GM18951 (cell line): ENCODE data around the gene OPA1.

ENCODE experiments used
- POLR2A ChIP-seq: IDR thresholded peaks from 4 replicates; pipeline ENCODE4 v1.6.1; 2011; ENCODE audit warnings: mild to moderate bottlenecking; ENCODE audit not compliant: insufficient read length, insufficient read depth; ENCODE audit errors: extremely low read depth
- in situ Hi-C: fragments of 300-500 bp; cut with MboI; formaldehyde crosslinking; loops from one replicate; pipeline ENCODE4 v1.12.0; 2022; ENCODE audit warnings: low sequenced_read_pairs, mixed read lengths, inconsistent platforms; ENCODE audit not compliant: unreplicated experiment

OPA1 gene

DNA sequence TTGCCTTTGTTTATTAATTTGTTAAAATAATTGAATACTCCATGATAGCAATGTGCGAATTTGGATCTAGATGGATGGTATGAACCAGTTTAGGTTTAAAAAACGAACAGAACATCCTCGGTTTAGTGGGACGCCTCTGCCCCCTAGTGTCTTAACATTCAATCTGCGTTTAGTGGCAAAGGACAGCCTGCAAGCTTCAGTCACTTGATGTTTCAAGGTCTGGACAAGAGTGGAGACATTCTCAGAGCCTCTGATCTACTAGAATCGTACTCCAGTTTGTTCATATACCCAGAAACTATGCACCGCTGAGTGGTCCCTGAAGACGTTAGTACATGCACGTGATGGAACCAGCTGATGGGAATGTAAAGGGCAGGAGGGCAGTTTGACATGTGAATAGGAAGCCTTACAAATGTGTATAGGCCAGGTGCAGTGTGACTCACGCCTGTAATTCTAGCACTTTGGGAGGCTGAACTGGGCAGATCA is 20.5 kb upstream of the OPA1 start:
- no peak for TF ChIP-seq POLR2A
- in situ Hi-C loops, result loop anchor here (10.0 to 25.0 kb wide), 3 partner anchors 118 to 1010 kb away; no protein-coding TSS in a partner anchor

DNA sequence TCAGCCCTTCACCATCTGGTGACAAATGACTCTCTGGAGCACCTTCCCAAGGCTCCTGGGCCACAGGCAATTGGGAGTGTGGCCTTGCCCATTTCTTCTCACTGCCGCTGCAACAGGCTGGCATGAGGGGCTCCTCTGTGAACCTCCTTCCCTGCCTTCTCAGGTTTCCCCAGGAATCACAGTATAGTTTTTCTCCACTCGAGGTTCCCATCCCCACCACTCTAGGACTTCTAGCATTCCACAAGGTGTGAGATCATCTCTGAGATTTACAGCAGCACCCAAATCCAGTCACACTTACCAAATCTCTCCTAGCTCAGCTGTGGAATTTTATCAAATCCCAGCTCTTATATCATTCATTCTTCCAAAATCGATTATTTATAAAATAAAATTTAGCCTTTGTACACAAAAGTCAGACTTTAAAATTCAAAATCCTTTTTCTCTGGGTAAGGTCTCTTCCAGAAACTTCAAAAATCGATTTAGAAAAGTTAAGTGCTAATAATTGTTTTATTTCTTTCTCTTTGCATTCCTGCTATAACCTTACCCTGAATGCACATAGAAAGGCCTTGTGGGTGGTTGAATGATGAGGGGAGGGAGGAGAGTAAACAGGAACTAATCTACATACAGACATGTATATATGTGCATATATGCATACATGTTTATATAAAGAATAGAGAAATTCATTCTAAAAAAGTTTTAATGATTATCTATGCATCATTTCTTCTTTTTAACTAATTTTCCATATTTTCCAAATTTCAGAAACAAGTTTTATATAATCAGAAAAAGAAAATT is 19.4 kb upstream of the OPA1 start:
- no peak for TF ChIP-seq POLR2A
- in situ Hi-C loops, result loop anchor here (10.0 to 25.0 kb wide), 3 partner anchors 119 to 1011 kb away; no protein-coding TSS in a partner anchor

DNA sequence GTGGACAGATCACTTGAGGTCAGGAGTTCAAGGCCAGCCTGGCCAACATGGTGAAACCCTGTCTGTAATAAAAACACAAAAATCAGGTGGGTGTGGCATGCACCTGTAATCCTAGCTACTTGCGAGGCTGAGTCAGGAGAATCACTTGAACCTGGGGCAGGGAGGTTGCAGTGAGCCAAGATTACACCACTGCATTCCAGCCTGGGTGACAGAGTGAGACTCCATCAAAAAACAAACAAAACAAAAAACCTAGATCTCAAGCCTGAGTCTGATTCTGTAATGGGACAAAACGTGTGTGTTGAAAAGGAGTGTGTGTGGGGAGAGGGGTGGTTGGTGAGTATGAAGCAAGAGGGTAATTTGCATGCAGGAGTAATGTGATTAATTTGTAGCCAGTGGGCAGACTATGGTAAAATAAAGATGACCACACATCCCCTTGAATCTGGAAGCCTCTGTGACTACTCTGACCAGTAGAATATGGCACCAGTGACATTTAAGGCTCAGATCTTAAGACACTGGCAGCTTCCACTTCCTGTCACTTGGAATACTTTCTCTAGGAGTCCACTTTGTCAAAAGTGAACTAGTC is 18.4 kb upstream of the OPA1 start:
- TF ChIP-seq POLR2A, result no peak
- in situ Hi-C loops, result loop anchor here (10.0 to 25.0 kb wide), 3 partner anchors 120 to 1012 kb away; no protein-coding TSS in a partner anchor

DNA sequence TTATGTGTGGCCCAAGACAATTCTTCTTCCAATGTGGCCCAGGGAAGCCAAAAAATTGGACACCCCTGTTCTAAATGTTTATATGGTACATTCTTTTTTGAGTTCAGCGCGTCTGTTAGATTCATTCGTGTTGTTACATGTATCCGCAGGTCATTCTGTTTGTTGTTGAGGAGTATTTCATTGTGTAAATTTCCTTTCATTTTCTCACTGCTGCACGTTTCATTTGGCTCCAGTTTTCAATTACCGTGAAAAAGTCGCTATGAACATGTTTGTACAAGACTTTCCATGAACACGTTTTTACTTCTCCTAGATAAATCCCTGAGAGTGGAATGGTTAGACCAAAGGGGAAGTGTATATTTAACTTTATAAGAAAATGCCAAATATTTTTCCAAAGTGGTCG is 7.5 kb upstream of the OPA1 start:
- in situ Hi-C loops, result no loop called here
- no peak for TF ChIP-seq POLR2A

DNA sequence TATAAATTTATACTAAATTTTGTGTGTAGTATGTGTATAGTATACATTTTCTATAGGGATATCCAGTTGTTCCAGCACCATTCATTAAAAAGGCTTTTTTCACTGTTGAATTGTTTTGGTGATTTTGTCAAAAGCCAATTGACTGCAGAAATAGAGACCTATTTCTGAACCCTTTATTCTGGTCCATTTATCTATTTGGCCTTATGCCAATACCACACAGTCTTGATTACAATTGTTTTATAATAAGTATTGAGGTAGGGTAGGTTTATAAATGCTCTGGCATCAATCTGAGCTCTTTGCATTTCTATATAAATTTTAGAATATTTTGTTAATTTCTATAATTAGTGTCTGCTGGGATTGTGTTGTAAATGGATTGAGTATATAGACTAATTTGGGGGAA is 6.5 kb upstream of the OPA1 start:
- no peak for TF ChIP-seq POLR2A
- in situ Hi-C loops, result no loop called here

DNA sequence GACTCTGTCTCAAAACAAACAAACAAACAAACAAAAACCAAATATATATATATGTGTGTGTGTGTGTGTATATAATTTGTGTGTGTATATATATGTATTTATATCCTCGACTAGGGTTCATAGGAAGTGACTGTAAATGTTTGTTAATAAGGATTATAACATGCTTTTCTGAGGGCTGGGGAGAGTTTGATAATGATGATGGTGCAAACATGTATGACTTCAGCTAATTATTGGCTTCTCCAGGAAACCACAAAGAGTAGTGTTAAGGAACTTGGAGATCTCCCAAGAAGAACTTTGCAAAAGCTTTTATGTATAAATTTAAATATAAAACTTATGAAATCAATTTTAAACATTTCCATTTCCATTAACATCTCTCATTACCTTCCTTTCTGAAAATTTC is 3.9 kb upstream of the OPA1 start:
- in situ Hi-C loops, result no loop called here
- no peak for TF ChIP-seq POLR2A

DNA sequence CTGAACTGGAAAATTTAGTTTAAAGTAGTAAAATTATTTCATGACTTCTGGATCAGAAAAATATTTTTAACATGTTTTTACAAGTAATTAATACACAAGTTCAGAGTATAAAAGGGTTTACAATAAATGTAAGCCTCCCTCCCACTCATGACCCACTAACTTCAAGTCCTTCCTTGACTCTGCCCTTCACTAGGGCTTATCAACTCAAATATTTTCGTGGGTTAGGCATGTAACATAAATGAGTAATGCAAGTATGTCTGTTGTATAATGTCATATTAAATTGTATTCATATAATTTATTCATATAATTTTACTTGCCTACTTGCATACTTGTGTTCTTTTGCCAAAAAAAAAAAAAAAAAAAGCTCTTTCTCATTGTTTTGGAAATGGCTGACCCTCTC is 3.4 kb upstream of the OPA1 start:
- TF ChIP-seq POLR2A, result no peak
- in situ Hi-C loops, result no loop called here

DNA sequence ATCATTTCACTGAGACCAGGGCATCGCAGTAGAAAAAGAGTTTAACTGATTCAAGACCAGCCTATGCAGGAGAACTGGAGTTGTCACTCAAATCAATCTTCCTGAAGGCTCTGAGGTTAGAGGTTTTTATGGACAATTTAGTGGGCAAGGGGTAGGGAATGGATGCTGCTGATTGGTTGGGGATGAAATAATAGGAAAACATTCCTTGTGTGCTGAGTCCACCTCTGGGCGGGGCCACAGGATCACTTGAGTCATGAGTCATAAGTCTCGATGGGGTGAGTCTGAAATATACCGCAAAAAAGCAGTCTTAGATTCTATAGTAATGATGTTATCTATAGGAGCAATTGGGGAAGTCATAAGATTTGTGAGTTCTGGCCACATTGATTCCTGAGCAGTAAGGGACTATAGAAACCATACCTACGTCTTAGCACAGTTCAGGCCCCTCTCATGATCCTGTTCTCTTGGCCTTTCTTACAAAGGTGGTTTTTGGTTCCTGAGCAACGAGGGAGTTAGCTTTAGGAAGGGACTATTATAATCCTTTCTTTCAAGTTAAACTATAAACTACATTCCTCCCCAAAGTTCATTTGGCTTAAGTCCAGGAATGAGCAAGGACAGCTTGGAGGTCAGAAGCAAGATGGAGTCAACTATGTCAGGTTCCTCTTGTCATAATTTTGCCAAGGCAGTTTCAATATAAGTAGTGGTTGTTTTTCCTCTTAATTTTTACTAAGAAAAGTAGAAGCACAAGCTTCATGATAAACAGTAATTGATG is 2.7 kb upstream of the OPA1 start:
- TF ChIP-seq POLR2A, result no peak
- in situ Hi-C loops, result no loop called here

DNA sequence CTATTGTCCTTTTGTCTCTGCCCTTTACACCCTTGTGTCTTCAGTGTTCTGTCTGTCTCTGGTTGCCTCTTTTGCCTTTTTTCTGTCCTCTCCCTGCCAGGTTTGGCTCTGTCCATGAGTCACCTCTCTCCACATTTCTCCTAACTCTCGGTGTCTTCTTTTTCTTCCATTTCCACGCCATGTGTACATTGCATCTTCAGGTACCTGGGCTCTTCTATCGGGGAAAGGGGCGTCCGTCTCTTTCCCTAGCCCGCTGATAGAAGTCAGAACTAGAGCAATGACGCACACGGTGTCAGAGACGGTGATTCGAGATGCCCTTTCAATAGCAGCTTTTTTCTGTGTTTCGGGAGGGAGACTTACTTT is 641 bp downstream of the OPA1 start:
- TF ChIP-seq POLR2A, result no peak
- in situ Hi-C loops, result no loop called here

DNA sequence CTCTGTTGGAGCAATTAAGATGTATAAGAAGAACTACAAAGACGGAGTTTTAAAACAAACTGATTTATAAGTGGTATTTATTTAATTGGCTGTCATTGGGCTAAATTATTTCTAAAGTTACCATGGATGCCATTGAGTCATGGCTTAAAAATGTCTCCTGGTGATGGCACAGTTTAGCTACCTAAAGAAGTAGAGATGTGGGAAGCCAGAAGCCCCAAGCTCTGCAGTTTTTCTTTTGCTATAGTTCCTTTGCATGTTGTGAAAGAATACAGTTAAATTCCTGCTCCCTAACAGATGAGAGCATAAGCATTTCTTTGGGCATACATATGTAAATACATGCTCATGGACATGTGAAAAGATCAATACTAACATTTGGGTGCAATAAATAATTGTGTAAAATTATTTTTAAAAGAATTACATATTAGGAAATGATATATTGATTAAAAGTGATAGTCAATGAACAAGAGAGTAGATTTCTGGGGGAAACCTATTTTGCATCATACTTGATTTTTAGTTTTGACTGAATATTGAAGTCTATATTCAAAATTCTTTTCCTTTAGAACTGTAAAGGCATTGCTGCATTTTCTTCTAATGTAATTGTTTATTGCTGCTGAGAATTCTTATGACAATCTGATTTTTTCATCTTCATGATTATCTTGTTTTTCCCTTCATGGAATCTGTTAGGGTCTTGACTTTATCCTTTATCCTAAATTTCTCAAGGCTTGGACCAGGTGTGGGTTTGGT is 2.1 kb downstream of the OPA1 start:
- no peak for TF ChIP-seq POLR2A
- in situ Hi-C loops, result no loop called here

DNA sequence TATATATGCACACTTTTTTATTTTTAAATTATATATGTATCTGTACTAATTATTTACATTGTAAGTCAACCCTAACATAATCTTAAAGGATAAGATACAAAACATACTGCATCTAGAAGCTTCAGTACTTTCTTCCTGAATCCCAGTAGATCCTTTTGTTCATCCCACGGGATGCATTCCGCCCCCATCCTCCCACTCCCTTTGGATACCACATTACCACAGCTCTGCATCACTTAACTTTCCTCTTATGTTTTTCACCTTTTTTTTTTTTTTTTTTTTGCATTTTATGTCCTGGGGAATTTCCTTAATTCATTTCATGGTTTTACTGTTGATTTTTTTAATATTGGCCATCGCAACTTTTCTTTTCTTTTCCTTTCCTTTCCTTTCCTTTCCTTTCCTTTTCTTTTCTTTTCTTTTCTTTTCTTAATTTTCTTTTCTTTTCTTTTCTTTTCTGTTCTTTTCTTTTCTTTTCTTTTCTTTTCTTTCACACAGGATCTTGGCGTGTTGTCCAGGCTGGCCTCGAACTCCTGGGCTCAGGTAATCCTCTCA is 3.0 kb downstream of the OPA1 start:
- no peak for TF ChIP-seq POLR2A
- in situ Hi-C loops, result no loop called here

DNA sequence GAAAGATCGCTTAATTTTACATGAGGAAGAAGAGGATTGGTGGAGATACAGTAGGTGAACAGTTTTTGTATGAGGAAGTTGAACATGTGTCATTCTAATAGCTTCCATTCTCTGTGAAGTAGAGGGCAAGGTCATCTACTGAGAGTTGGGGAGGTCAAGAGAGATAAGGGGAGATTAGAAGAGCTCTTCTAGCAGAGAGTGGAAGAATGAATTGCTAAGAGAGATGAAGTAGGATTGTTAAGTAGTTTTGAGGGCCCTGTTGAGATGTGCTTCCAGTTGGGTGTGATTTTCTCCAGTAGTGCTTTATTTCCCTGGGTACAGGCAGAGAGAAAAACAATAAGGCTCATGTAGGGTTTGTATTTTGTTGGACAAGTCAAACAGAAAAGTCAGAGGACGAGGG is 5.2 kb downstream of the OPA1 start:
- in situ Hi-C loops, result no loop called here

More for the DNA sequence above, 5.2 kb downstream of the OPA1 start:
- no peak for TF ChIP-seq POLR2A
